GM18873 (cell line): Measurements from ENCODE around the gene CMC1.

Experiments
- ATAC-seq: cut with Tn5 transposase; IDR thresholded peaks from one replicate; pipeline ENCODE4 v1.9.1; 2021; ENCODE audit warnings: mild to moderate bottlenecking, moderate library complexity, moderate number of reproducible peaks; ENCODE audit not compliant: unreplicated experiment, low FRiP score

Gene CMC1

DNA sequence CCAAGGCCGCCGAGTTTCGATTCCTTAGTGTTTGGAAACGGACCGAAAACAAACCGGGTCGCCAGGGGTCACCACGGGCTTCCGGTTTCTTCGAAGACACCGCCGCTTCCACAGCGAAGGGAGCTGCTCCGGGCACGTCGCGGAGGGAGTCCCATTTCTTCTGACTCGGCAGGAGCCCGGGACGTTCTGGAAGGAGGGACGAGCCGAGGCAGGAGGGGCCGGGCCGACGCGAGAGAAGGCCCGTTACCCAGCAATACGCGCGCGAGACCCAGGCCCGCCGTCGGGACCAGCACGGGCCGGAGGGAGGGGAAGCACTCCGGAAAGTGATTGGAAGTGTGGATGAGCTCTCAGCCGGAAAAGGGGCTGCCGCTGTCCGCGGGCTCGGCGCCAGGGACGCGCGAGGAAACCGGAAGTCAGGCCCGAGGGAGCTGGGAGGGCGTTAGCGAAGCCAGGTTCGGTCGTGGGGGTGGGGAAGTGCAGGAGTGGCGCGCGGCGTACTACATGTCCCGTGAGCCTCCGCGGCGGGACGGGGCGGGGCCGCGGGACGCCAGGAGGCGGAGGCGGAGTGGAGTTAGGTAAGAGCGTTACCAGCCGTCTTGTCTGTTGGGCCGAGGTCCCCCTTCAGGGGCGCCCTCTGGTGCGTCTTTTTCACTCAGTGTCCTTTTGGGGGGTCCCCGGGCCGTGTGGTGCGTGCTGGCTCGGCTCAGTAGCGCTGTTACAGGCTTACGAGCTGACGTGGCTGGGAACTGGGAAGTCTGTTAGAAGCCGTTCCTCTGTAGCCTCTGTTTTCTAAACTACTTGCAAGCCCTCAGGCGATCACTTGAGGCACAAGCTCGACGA is 107.4 kb downstream of the CMC1 start, which contains the start of the genes AZI2 and ZCWPW2:
Gene AZI2, minus strand, starts transcription at position 196 of the 840 bp plus-strand sequence. CDS start 8,207 bp downstream, outside the sequence.
Gene ZCWPW2, plus strand, starts transcription at position 93 of the 840 bp plus-strand sequence. CDS start 64,348 bp downstream, outside the sequence.
- peak; percentile 82 for ATAC-seq

- no peak for ATAC-seq
Measured at GRCh38 chr3:28349469-28350000, 108.1 kb downstream of the CMC1 start.
